Prostate gland (tissue), 2 donors: Measurements from ENCODE around the gene DFFB.

Experiments used
- POLR2A ChIP-seq: fragments of 450-650 bp; IDR thresholded peaks from one replicate; pipeline ENCODE4 v1.6.1; 2016; ENCODE audit warnings: antibody characterized with exemption, mild to moderate bottlenecking
- POLR2AphosphoS5 ChIP-seq: sonication (generic); formaldehyde crosslinking; IDR thresholded peaks from one replicate; pipeline ENCODE4 v1.6.1; 2017; ENCODE audit warnings: antibody characterized with exemption
- TF ChIP-seq, protein P1 (sequence below), 4 experiments: fragments of 200-600 bp in 2 of 4; fragments of 450-650 bp in 2 of 4; sonication (generic) in 2 of 4; IDR thresholded peaks; 1 replicate in 3 of 4; 2 replicates in 1 of 4; pipeline ENCODE4 v1.5.1; 2016 to 2019; ENCODE audit warnings: antibody characterized with exemption in 4 of 4, mild to moderate bottlenecking in 2 of 4, moderate library complexity in 2 of 4

- TF ChIP-seq, protein P1, sequence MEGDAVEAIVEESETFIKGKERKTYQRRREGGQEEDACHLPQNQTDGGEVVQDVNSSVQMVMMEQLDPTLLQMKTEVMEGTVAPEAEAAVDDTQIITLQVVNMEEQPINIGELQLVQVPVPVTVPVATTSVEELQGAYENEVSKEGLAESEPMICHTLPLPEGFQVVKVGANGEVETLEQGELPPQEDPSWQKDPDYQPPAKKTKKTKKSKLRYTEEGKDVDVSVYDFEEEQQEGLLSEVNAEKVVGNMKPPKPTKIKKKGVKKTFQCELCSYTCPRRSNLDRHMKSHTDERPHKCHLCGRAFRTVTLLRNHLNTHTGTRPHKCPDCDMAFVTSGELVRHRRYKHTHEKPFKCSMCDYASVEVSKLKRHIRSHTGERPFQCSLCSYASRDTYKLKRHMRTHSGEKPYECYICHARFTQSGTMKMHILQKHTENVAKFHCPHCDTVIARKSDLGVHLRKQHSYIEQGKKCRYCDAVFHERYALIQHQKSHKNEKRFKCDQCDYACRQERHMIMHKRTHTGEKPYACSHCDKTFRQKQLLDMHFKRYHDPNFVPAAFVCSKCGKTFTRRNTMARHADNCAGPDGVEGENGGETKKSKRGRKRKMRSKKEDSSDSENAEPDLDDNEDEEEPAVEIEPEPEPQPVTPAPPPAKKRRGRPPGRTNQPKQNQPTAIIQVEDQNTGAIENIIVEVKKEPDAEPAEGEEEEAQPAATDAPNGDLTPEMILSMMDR (IDR thresholded peaks at IDR 0.05), result no peak
- no peak for TF ChIP-seq POLR2A
- no peak for TF ChIP-seq POLR2AphosphoS5
Measured at GRCh38 chr1:3868464-3869006, 11.3 kb downstream of the DFFB start.
